ENCODE results near the gene ABHD10. TPM values are rescaled to one million over a fixed set of nuclear protein-coding genes. Genes with fewer than 3 reads are reported as not detected.

Gene ABHD10
- total RNA-seq, 1 experiment from 2014 or later = 57.6 TPM

GRCh38 chr3:112000966-112001365, 22.1 kb downstream of the ABHD10 start:
- POLR2A ChIA-PET (ENCODE audit: unreplicated experiment) = no interaction called here
- H3K9me3 ChIP-seq (ENCODE audit: insufficient read depth, low read depth) = peaks cover 4% of the 10 kb centered on the region; the same call in 1 of the 2 replicates
- DNase-seq = no peak
- TF ChIP-seq CTCF (conservative IDR thresholded peaks at IDR 0.05) (no peak), EZH2 (IDR thresholded peaks at IDR 0.05; ENCODE audit: low read depth) (no peak)
- no peaks in the 10 kb centered on the region for H3K79me2 ChIP-seq (ENCODE audit: low read depth)
- CTCF ChIA-PET = no interaction called here
- no peaks in the 10 kb centered on the region for H4K20me1 ChIP-seq (ENCODE audit: insufficient read depth)
- H3K4me3 ChIP-seq = no peak overlapping the region
- no peaks in the 10 kb centered on the region for H3K27me3 ChIP-seq (ENCODE audit: insufficient read depth, low read depth)
- no peaks in the 10 kb centered on the region for H3K9me2 ChIP-seq (ENCODE audit: insufficient read depth)
- no peaks in the 10 kb centered on the region for H3F3A ChIP-seq (ENCODE audit: insufficient read depth, low read depth)
- no peak overlapping the region for H3K27ac ChIP-seq
- no peak overlapping the region for H3K4me2 ChIP-seq
- H2AFZ ChIP-seq = no peak overlapping the region
- H3K4me1 ChIP-seq (replicated peaks; ENCODE audit: insufficient read depth) = peaks cover 15% of the 10 kb centered on the region; the same call in 1 of the 2 replicates
- BruUV-seq (replicated peaks) = no TSS peak
- intact Hi-C loops (cut with micrococcal nuclease; ENCODE audit: unreplicated experiment) = no loop called here
- no peaks in the 10 kb centered on the region for H3K36me3 ChIP-seq (ENCODE audit: low read depth)

- BruUV-seq (replicated peaks) = no TSS peak
- intact Hi-C loops (cut with micrococcal nuclease; ENCODE audit: unreplicated experiment) = no loop called here
- no peaks in the 10 kb centered on the region for H3K9me2 ChIP-seq (ENCODE audit: insufficient read depth)
- no peak overlapping the region for H2AFZ ChIP-seq
- ChIA-PET CTCF (interaction anchor here (1.0 kb wide), 1 partner anchor 12 kb away, joined by 4 read pairs; no protein-coding TSS in a partner anchor), POLR2A (ENCODE audit: unreplicated experiment) (interaction anchor here (0.7 kb wide), 1 partner anchor 64 kb away, joined by 6 read pairs; no protein-coding TSS in a partner anchor)
- TF ChIP-seq EZH2 (IDR thresholded peaks at IDR 0.05; ENCODE audit: low read depth) (no peak), CTCF (conservative IDR thresholded peaks at IDR 0.05) (no peak)
- peaks cover 15% of the 10 kb centered on the region; the same call in 1 of the 2 replicates for H3K4me1 ChIP-seq (replicated peaks; ENCODE audit: insufficient read depth)
- peaks cover 4% of the 10 kb centered on the region; the same call in 1 of the 2 replicates for H3K9me3 ChIP-seq (ENCODE audit: insufficient read depth, low read depth)
- no peaks in the 10 kb centered on the region for H3K79me2 ChIP-seq (ENCODE audit: low read depth)
- H3K27me3 ChIP-seq (ENCODE audit: insufficient read depth, low read depth) = no peaks in the 10 kb centered on the region
- H3K27ac ChIP-seq = no peak overlapping the region
- no peaks in the 10 kb centered on the region for H4K20me1 ChIP-seq (ENCODE audit: insufficient read depth)
- no peaks in the 10 kb centered on the region for H3K36me3 ChIP-seq (ENCODE audit: low read depth)
- H3K4me2 ChIP-seq = no peak overlapping the region
- no peak overlapping the region for H3K4me3 ChIP-seq
- H3F3A ChIP-seq (ENCODE audit: insufficient read depth, low read depth) = no peaks in the 10 kb centered on the region
- no peak for DNase-seq
These were observed 22.7 kb downstream of the ABHD10 start for GRCh38 chr3:112001526-112001925.

GRCh38 chr3:112002096-112002971, 23.5 kb downstream of the ABHD10 start:
- peaks cover 15% of the 10 kb centered on the region; the same call in 1 of the 2 replicates for H3K4me1 ChIP-seq (replicated peaks; ENCODE audit: insufficient read depth)
- ChIA-PET POLR2A (ENCODE audit: unreplicated experiment) (interaction anchor here (0.6 to 0.7 kb wide), 2 partner anchors 24 to 65 kb away, joined by 3 to 6 read pairs; no protein-coding TSS in a partner anchor), CTCF (interaction anchor here (1.0 kb wide), 1 partner anchor 11 kb away, joined by 4 read pairs; no protein-coding TSS in a partner anchor)
- DNase-seq = peak in 1 of 2 experiments; percentile 37
- no TSS peak for BruUV-seq (replicated peaks)
- intact Hi-C loops (cut with micrococcal nuclease; ENCODE audit: unreplicated experiment) = no loop called here
- no peaks in the 10 kb centered on the region for H3F3A ChIP-seq (ENCODE audit: insufficient read depth, low read depth)
- H3K27ac ChIP-seq = no peak overlapping the region
- TF ChIP-seq EZH2 (IDR thresholded peaks at IDR 0.05; ENCODE audit: low read depth) (no peak), CTCF (conservative IDR thresholded peaks at IDR 0.05) (no peak)
- H3K79me2 ChIP-seq (ENCODE audit: low read depth) = no peaks in the 10 kb centered on the region
- H3K27me3 ChIP-seq (ENCODE audit: insufficient read depth, low read depth) = no peaks in the 10 kb centered on the region
- no peaks in the 10 kb centered on the region for H3K9me2 ChIP-seq (ENCODE audit: insufficient read depth)
- H2AFZ ChIP-seq = no peak overlapping the region; the same call in 1 of the 2 replicates
- H3K36me3 ChIP-seq (ENCODE audit: low read depth) = no peaks in the 10 kb centered on the region
- peaks cover 4% of the 10 kb centered on the region; the same call in 1 of the 2 replicates for H3K9me3 ChIP-seq (ENCODE audit: insufficient read depth, low read depth)
- H3K4me2 ChIP-seq = no peak overlapping the region
- no peak overlapping the region for H3K4me3 ChIP-seq
- H4K20me1 ChIP-seq (ENCODE audit: insufficient read depth) = no peaks in the 10 kb centered on the region
